ENCODE results near the gene PAMR1.

DNA sequence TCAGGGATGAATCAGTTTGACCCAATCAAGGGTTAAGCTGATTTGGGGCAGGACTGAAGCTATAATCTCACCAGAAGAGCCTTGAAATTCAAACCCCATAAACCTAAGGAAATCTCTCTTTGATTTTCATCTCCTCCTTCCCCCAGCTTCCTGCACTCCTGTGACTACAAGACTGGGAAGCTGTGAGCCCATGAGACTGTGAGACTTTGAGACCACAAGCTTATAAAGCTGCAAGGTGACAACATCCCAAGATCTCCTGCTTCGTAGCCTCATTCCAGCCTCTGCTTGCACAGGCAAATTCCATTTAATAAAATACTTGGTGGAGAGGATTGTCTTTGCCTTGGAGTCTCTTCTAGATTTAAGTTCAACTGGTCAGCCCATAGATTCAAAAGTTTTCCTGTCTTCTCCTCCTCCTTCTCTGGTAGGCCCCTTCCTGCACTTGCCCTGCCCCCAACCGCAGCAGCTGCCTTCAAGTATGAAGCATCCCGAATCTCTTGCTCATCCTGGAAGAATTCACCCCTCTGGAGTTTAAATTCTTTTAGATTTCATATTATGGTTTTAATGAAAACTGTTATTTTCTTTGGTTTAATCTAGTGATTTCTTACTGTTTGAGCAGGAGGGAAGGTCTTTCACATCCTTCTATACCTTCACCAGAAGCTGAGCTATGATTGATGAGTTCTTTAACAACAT lies 42.1 kb downstream of the PAMR1 start:
- no peak for TF ChIP-seq RFX5 (IDR thresholded peaks at IDR 0.05)
- TF ChIP-seq CEBPB (IDR thresholded peaks at IDR 0.05), result no peak
- no peak for TF ChIP-seq KDM5A (IDR thresholded peaks at IDR 0.05)
- TF ChIP-seq, protein P1, sequence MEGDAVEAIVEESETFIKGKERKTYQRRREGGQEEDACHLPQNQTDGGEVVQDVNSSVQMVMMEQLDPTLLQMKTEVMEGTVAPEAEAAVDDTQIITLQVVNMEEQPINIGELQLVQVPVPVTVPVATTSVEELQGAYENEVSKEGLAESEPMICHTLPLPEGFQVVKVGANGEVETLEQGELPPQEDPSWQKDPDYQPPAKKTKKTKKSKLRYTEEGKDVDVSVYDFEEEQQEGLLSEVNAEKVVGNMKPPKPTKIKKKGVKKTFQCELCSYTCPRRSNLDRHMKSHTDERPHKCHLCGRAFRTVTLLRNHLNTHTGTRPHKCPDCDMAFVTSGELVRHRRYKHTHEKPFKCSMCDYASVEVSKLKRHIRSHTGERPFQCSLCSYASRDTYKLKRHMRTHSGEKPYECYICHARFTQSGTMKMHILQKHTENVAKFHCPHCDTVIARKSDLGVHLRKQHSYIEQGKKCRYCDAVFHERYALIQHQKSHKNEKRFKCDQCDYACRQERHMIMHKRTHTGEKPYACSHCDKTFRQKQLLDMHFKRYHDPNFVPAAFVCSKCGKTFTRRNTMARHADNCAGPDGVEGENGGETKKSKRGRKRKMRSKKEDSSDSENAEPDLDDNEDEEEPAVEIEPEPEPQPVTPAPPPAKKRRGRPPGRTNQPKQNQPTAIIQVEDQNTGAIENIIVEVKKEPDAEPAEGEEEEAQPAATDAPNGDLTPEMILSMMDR (IDR thresholded peaks at IDR 0.05), result no peak
- no peak for TF ChIP-seq MAZ (IDR thresholded peaks at IDR 0.05; ENCODE audit: borderline replicate concordance, low read depth, low read length)
- TF ChIP-seq RNF2 (IDR thresholded peaks at IDR 0.05; ENCODE audit: borderline replicate concordance, low read depth), result no peak
- no peak for TF ChIP-seq NFE2L2 (conservative IDR thresholded peaks at IDR 0.05; ENCODE audit: low read length)
- TF ChIP-seq CBX2 (IDR thresholded peaks at IDR 0.05; ENCODE audit: borderline replicate concordance, low read depth), result no peak
- TF ChIP-seq, protein P2, sequence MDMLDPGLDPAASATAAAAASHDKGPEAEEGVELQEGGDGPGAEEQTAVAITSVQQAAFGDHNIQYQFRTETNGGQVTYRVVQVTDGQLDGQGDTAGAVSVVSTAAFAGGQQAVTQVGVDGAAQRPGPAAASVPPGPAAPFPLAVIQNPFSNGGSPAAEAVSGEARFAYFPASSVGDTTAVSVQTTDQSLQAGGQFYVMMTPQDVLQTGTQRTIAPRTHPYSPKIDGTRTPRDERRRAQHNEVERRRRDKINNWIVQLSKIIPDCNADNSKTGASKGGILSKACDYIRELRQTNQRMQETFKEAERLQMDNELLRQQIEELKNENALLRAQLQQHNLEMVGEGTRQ (IDR thresholded peaks at IDR 0.05), result no peak

Measured in A549 (cell line).